ENCODE results near the gene MT1G. TPM values are rescaled to one million over a fixed set of nuclear protein-coding genes. Genes with fewer than 3 reads are reported as not detected.
A peak's percentile ranks its signal among the peaks of the same experiment; 100 is the strongest.

The MT1G gene
- total and polyA plus RNA-seq, 4 experiments from 2014 or later = 1.3 TPM; not detected in 3

- Histone ChIP-seq H3K27me3 (ENCODE audit: insufficient read depth, low read length) (no peaks in the 10 kb centered on the region), H3K9me3 (ENCODE audit: control insufficient read depth in 1 of 2, low read length in 2 of 2) (no peaks in the 10 kb centered on the region), H3K4me3 (ENCODE audit: low read length in 2 of 2) (no peak overlapping the region), H3K36me3 (ENCODE audit: insufficient read depth, low read length) (no peaks in the 10 kb centered on the region), H3K4me1 (ENCODE audit: insufficient read depth, low read length) (no peaks in the 10 kb centered on the region), H3K27ac (ENCODE audit: low read depth, low read length) (no peak overlapping the region)
- ChIA-PET CTCF (ENCODE audit: partially characterized antibody) (interaction anchor here (1.9 kb wide), 1 partner anchor 9 kb away, joined by 4 read pairs; no protein-coding TSS in a partner anchor), POLR2A (ENCODE audit: partially characterized antibody) (no interaction called here)
- no peaks in the 10 kb centered on the region for H3K9me3 Mint-ChIP-seq
- H3K4me1 Mint-ChIP-seq = peaks cover 2 to 8% (median 3%) of the 10 kb centered on the region in 4 donors
- no peak overlapping the region for H3K4me3 Mint-ChIP-seq
- no peaks in the 10 kb centered on the region for H3K36me3 Mint-ChIP-seq
- intact Hi-C loops (cut with micrococcal nuclease) = no loop called here
- peaks cover 9 to 12% of the 10 kb centered on the region in 2 donors for H3K27me3 Mint-ChIP-seq
- no peak for DNase-seq
- H3K27ac Mint-ChIP-seq = no peak overlapping the region
These were observed 15.3 kb downstream of the MT1G start for GRCh38 chr16:56652600-56652999.

GRCh38 chr16:56651586-56651985, 16.3 kb downstream of the MT1G start, which contains the start of gene MT1B:
Gene MT1B (plus strand): TSS chr16:56651886. CDS start chr16:56651954, 68 bp downstream.
- CTCF ChIA-PET (ENCODE audit: partially characterized antibody) = no interaction called here
- Histone ChIP-seq H3K27ac (ENCODE audit: low read depth, low read length) (no peak within 1 kb of the TSS), H3K9me3 (ENCODE audit: control insufficient read depth in 1 of 2, low read length in 2 of 2) (no peaks in the 10 kb centered on the region), H3K4me3 (ENCODE audit: low read length in 2 of 2) (no peak within 1 kb of the TSS), H3K36me3 (ENCODE audit: insufficient read depth, low read length) (no peaks in the 10 kb centered on the region), H3K4me1 (ENCODE audit: insufficient read depth, low read length) (no peaks in the 10 kb centered on the region), H3K27me3 (ENCODE audit: insufficient read depth, low read length) (no peaks in the 10 kb centered on the region)
- intact Hi-C loops (cut with micrococcal nuclease) = no loop called here
- Mint-ChIP-seq H3K9me3 (no peaks in the 10 kb centered on the region), H3K27me3 (peaks cover 9 to 15% of the 10 kb centered on the region in 2 donors), H3K4me1 (no peaks in the 10 kb centered on the region), H3K4me3 (no peak within 1 kb of the TSS), H3K36me3 (no peaks in the 10 kb centered on the region), H3K27ac (no peak within 1 kb of the TSS)
- no peak for DNase-seq
- POLR2A ChIA-PET (ENCODE audit: partially characterized antibody) = no interaction called here

GRCh38 chr16:56649820-56650219, 18.0 kb downstream of the MT1G start:
- Mint-ChIP-seq H3K36me3 (no peaks in the 10 kb centered on the region), H3K27ac (no peak overlapping the region), H3K27me3 (peaks cover 9 to 15% of the 10 kb centered on the region in 2 donors), H3K4me3 (no peak overlapping the region), H3K4me1 (peaks cover 0 to 1% (median 0%) of the 10 kb centered on the region in 4 donors), H3K9me3 (no peaks in the 10 kb centered on the region)
- intact Hi-C loops (cut with micrococcal nuclease) = no loop called here
- H3K9me3 ChIP-seq (ENCODE audit: control insufficient read depth in 1 of 2, low read length in 2 of 2) = no peaks in the 10 kb centered on the region
- ChIA-PET POLR2A (ENCODE audit: partially characterized antibody) (no interaction called here), CTCF (ENCODE audit: partially characterized antibody) (interaction anchor here (1.3 kb wide), 1 partner anchor 73 kb away, joined by 5 read pairs; no protein-coding TSS in a partner anchor)
- no peak overlapping the region for H3K27ac ChIP-seq (ENCODE audit: low read depth, low read length)
- no peaks in the 10 kb centered on the region for H3K36me3 ChIP-seq (ENCODE audit: insufficient read depth, low read length)
- no peaks in the 10 kb centered on the region for H3K27me3 ChIP-seq (ENCODE audit: insufficient read depth, low read length)
- H3K4me3 ChIP-seq (ENCODE audit: low read length in 2 of 2) = no peak overlapping the region
- DNase-seq = no peak
- no peaks in the 10 kb centered on the region for H3K4me1 ChIP-seq (ENCODE audit: insufficient read depth, low read length)

- Mint-ChIP-seq H3K9me3 (no peaks in the 10 kb centered on the region), H3K4me1 (peaks cover under 1 to 1% (median 1%) of the 10 kb centered on the region in 4 donors), H3K4me3 (no peak overlapping the region), H3K27ac (no peak overlapping the region), H3K36me3 (no peaks in the 10 kb centered on the region), H3K27me3 (peaks cover 9 to 15% of the 10 kb centered on the region in 2 donors)
- CTCF ChIA-PET (ENCODE audit: partially characterized antibody) = interaction anchor here (1.3 kb wide), 1 partner anchor 73 kb away, joined by 5 read pairs; no protein-coding TSS in a partner anchor
- Histone ChIP-seq H3K27ac (ENCODE audit: low read depth, low read length) (no peak overlapping the region), H3K9me3 (ENCODE audit: control insufficient read depth in 1 of 2, low read length in 2 of 2) (no peaks in the 10 kb centered on the region), H3K4me3 (ENCODE audit: low read length in 2 of 2) (no peak overlapping the region), H3K27me3 (ENCODE audit: insufficient read depth, low read length) (no peaks in the 10 kb centered on the region), H3K4me1 (ENCODE audit: insufficient read depth, low read length) (peaks cover 1% of the 10 kb centered on the region), H3K36me3 (ENCODE audit: insufficient read depth, low read length) (no peaks in the 10 kb centered on the region)
- DNase-seq = no peak
- intact Hi-C loops (cut with micrococcal nuclease) = no loop called here
- POLR2A ChIA-PET (ENCODE audit: partially characterized antibody) = no interaction called here
These were observed 18.6 kb downstream of the MT1G start for GRCh38 chr16:56649271-56649670.

- Mint-ChIP-seq H3K27ac (no peak overlapping the region), H3K4me3 (no peak overlapping the region), H3K9me3 (no peaks in the 10 kb centered on the region), H3K27me3 (peaks cover 8 to 11% of the 10 kb centered on the region in 2 donors), H3K36me3 (no peaks in the 10 kb centered on the region), H3K4me1 (peaks cover 12 to 16% (median 13%) of the 10 kb centered on the region in 4 donors)
- Histone ChIP-seq H3K9me3 (ENCODE audit: control insufficient read depth in 1 of 2, low read length in 2 of 2) (no peaks in the 10 kb centered on the region), H3K4me3 (ENCODE audit: low read length in 2 of 2) (no peak overlapping the region), H3K4me1 (ENCODE audit: insufficient read depth, low read length) (peaks cover 14% of the 10 kb centered on the region), H3K27me3 (ENCODE audit: insufficient read depth, low read length) (no peaks in the 10 kb centered on the region), H3K36me3 (ENCODE audit: insufficient read depth, low read length) (no peaks in the 10 kb centered on the region), H3K27ac (ENCODE audit: low read depth, low read length) (no peak overlapping the region)
- ChIA-PET CTCF (ENCODE audit: partially characterized antibody) (no interaction called here), POLR2A (ENCODE audit: partially characterized antibody) (no interaction called here)
- intact Hi-C loops (cut with micrococcal nuclease) = no loop called here
- no peak for DNase-seq
These were observed 20.0 kb downstream of the MT1G start for GRCh38 chr16:56647641-56648431.

- Mint-ChIP-seq H3K4me3 (no peak overlapping the region), H3K27me3 (peaks cover 5 to 8% of the 10 kb centered on the region in 2 donors), H3K36me3 (no peaks in the 10 kb centered on the region), H3K4me1 (peaks cover 16 to 22% (median 18%) of the 10 kb centered on the region in 4 donors), H3K9me3 (no peaks in the 10 kb centered on the region), H3K27ac (peak overlapping the region in 1 of 7 donors; percentile 16)
- Histone ChIP-seq H3K9me3 (ENCODE audit: control insufficient read depth in 1 of 2, low read length in 2 of 2) (no peaks in the 10 kb centered on the region), H3K4me3 (ENCODE audit: low read length in 2 of 2) (no peak overlapping the region), H3K27me3 (ENCODE audit: insufficient read depth, low read length) (no peaks in the 10 kb centered on the region), H3K4me1 (ENCODE audit: insufficient read depth, low read length) (peaks cover 16% of the 10 kb centered on the region), H3K36me3 (ENCODE audit: insufficient read depth, low read length) (no peaks in the 10 kb centered on the region), H3K27ac (ENCODE audit: low read depth, low read length) (no peak overlapping the region)
- no peak for DNase-seq
- intact Hi-C loops (cut with micrococcal nuclease) = no loop called here
- POLR2A ChIA-PET (ENCODE audit: partially characterized antibody) = no interaction called here
- CTCF ChIA-PET (ENCODE audit: partially characterized antibody) = no interaction called here
These were observed 22.0 kb downstream of the MT1G start for GRCh38 chr16:56645838-56646237.

GRCh38 chr16:56645311-56645710, 22.6 kb downstream of the MT1G start:
- Mint-ChIP-seq H3K9me3 (no peaks in the 10 kb centered on the region), H3K36me3 (no peaks in the 10 kb centered on the region), H3K4me1 (peaks cover 16 to 22% (median 18%) of the 10 kb centered on the region in 4 donors), H3K27ac (no peak overlapping the region), H3K4me3 (no peak overlapping the region), H3K27me3 (peaks cover 5 to 12% of the 10 kb centered on the region in 2 donors)
- Histone ChIP-seq H3K36me3 (ENCODE audit: insufficient read depth, low read length) (no peaks in the 10 kb centered on the region), H3K4me3 (ENCODE audit: low read length in 2 of 2) (no peak overlapping the region), H3K9me3 (ENCODE audit: control insufficient read depth in 1 of 2, low read length in 2 of 2) (no peaks in the 10 kb centered on the region), H3K4me1 (ENCODE audit: insufficient read depth, low read length) (peaks cover 16% of the 10 kb centered on the region), H3K27me3 (ENCODE audit: insufficient read depth, low read length) (no peaks in the 10 kb centered on the region), H3K27ac (ENCODE audit: low read depth, low read length) (no peak overlapping the region)
- intact Hi-C loops (cut with micrococcal nuclease) = no loop called here
- POLR2A ChIA-PET (ENCODE audit: partially characterized antibody) = no interaction called here
- CTCF ChIA-PET (ENCODE audit: partially characterized antibody) = interaction anchor here (5.1 kb wide), 1 partner anchor 57 kb away, joined by 48 read pairs; no protein-coding TSS in a partner anchor
- no peak for DNase-seq

All from CD4-positive, alpha-beta memory T cell (primary cell).